Measurements from ENCODE around the gene SYPL1. TPM values are rescaled to one million over a fixed set of nuclear protein-coding genes. Genes with fewer than 3 reads are reported as not detected.

SYPL1 gene
- total RNA-seq, 1 experiment from 2014 or later = 30.7 TPM

DNA sequence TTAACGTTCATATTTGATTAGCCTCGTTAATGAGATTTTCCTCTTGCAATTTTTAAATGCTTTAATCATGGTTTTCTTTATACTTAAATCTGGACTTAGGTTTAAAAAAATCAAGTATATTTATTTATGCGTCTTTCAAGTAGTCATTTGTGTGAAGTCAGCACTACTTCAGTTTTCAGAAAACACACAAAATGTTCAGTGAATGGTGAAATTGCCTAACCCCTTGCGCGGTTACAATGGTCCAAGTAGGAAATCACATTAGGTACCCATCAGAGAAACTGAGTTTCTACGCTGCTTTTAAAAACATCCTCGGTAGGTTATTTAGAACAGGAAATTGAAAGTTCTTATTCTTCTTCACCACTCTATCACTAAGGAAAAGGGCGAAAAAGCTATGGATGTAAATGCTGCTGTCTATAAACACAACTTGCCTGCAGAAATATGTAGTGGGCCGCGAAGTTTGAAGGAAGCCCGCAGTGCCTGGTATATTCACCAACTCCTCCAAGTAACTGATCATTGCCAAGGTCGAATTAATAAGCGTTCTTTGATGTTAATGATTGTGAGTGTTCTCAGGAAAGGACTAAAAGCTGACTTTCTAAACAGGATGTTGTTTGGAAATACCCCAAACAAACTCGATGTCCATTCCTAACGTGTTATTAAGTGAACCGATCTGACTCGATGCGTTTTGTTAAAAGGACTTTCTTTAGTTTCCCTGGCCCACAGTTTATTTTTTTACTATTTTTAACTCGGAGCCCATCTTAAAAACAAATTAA is 1.0 kb downstream of the SYPL1 start:
- Histone ChIP-seq H3K36me3 (replicated peaks; ENCODE audit: control insufficient read depth, insufficient read depth, low read length) (no peaks in the 10 kb centered on the region), H3K27me3 (ENCODE audit: control insufficient read depth, insufficient read depth, low read length) (no peaks in the 10 kb centered on the region), H3K4me3 (ENCODE audit: insufficient read depth, low read depth, low read length) (peak overlapping the region; percentile 83)
- DNase-seq = no peak

DNA sequence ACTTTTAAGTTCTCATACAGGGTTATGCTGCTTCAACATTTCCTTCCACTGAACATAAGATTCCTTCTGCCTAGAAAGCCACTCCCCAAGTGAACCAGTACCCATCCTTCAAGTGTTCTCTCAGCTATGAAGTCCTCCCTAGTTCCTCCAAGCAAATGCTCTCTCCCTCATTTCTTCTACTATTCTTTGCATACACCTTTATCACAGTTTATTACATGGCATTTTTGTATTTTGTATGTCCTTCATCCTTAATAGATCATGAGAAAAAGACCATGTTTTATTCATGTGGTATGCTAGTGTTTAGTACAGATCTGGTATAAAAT is 1.9 kb downstream of the SYPL1 start:
- Histone ChIP-seq H3K27me3 (ENCODE audit: control insufficient read depth, insufficient read depth, low read length) (no peaks in the 10 kb centered on the region), H3K36me3 (replicated peaks; ENCODE audit: control insufficient read depth, insufficient read depth, low read length) (no peaks in the 10 kb centered on the region), H3K4me3 (ENCODE audit: insufficient read depth, low read depth, low read length) (no peak overlapping the region)
- no peak for DNase-seq

DNA sequence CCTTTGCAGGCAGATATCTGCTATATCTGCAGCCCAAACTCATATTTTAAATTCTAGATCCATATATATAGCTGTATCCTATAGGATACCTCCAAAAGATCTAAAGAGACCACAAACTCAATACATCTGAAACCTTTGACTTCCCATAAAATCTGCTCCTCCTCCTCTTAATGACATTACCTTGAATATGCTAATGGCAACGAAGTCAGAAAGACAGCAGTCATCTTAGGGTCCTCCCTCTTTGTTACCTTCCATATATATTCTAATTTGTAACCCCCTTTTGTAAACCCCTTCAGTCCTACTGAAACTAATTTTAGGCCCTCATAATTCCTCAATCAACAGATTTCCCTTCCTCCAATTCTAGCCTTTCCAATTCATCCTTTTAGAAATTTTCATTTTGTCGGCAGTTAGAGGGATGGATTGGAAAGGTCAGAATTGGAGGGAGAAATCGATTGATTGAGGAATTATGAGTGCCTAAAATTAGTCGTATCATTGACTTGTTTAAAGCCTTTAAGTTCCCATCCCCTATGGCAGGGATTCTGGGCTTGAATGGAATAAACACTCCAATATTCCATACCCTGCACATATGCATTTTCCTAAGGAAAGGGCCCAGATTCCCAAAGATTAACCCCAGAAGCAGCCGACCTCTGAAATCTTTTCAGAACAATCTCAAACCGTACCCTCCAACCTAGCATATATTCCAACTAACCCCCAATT is 2.4 kb downstream of the SYPL1 start:
- peak; percentile 35 for DNase-seq
- no peaks in the 10 kb centered on the region for H3K36me3 ChIP-seq (replicated peaks; ENCODE audit: control insufficient read depth, insufficient read depth, low read length)
- H3K4me3 ChIP-seq (ENCODE audit: insufficient read depth, low read depth, low read length) = no peak overlapping the region
- no peaks in the 10 kb centered on the region for H3K27me3 ChIP-seq (ENCODE audit: control insufficient read depth, insufficient read depth, low read length)

DNA sequence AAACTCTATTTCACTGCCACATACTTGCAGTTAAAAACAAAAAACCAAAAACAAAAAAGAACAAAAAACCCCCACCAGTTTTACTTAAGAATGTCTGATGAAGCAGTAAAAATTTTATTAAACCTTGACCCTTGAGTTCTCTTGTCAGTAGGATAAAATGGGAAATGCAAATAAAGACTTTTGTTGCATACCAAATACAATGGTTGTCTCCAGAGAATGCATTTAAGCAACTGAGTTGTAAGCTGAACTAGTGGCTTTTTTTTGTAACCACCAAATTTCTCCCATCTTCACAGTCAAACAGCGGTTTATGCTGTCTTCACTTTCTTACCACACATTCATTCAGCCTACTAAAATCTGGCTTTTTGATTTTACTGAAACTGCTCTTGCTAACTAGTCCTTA is 3.1 kb downstream of the SYPL1 start:
- H3K4me3 ChIP-seq (ENCODE audit: insufficient read depth, low read depth, low read length) = no peak overlapping the region
- H3K27me3 ChIP-seq (ENCODE audit: control insufficient read depth, insufficient read depth, low read length) = no peaks in the 10 kb centered on the region
- no peak for DNase-seq
- H3K36me3 ChIP-seq (replicated peaks; ENCODE audit: control insufficient read depth, insufficient read depth, low read length) = no peaks in the 10 kb centered on the region

DNA sequence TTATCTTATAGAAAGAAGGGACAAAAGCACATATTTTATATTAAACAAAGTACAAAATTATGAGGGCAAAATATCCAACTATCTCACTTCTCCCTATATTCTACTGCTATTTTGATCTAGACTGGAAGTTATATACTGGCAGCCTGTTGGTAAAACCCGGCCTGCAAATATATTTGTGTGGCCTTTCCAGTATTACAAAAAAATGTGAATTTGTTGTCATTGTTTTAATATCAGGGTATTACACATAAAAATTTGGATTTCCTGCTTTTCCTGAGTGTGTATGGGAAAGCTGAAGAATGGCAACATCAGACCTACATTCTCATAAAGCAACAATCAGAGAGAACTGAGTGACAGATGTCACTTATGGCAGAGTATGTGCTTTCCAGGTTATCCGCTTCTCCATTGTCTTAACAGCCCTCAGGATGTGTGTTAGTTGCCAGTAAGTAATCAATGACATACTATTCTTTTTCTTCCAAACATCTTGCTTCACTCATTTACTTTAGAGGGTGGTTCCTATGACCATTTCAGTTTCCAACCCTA is 7.3 kb downstream of the SYPL1 start:
- Histone ChIP-seq H3K27me3 (ENCODE audit: control insufficient read depth, insufficient read depth, low read length) (no peaks in the 10 kb centered on the region), H3K36me3 (replicated peaks; ENCODE audit: control insufficient read depth, insufficient read depth, low read length) (no peaks in the 10 kb centered on the region; the same call in 1 of the 2 replicates), H3K4me3 (ENCODE audit: insufficient read depth, low read depth, low read length) (no peak overlapping the region)
- no peak for DNase-seq

DNA sequence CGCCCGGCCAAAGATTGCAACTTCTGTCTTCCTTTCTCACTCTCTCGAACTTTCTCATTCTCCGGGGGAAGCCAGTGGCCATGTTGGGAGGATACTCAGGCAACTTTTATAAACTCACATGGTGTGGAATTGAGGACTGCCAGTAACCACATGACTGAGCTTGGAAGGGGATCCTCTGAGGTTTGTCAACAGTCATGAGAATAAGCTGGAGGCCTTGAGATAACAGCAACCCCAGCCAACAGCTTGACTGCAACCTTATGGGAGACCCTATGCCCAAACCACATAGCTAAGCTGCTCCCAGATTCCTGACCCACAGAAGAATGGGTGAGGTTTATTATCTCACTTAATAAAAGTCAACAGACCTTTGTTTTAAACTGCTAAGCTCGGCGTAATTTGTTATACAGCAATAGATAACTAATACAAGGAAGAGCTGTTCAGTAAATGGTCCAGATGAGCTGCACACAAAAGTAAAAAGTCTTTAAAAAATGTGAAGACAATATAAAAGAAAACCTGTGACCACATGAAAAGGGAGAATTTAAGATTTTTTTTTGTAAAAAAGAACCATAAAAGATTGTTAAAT is 9.6 kb downstream of the SYPL1 start:
- Histone ChIP-seq H3K36me3 (replicated peaks; ENCODE audit: control insufficient read depth, insufficient read depth, low read length) (no peaks in the 10 kb centered on the region; the same call in 1 of the 2 replicates), H3K27me3 (ENCODE audit: control insufficient read depth, insufficient read depth, low read length) (no peaks in the 10 kb centered on the region), H3K4me3 (ENCODE audit: insufficient read depth, low read depth, low read length) (no peak overlapping the region)
- no peak for DNase-seq

DNA sequence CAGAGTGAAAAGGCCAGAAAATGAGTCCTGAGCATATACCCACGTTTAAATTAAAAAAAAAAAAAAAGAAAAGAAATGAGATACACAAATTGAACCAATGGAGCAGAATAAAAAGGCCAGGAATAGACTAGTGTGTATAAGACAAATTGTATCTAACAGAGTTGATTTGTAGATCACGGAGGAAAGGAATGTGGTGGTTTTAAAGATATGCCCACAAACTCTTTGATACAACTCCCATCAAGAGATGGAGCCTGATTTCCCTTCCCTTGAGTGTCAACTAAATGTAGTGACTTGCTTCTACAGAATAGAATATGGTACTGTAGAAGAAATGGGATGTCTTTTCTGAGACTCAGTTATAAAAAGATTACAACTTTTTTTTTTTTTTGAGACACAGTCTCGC is 10.4 kb downstream of the SYPL1 start:
- no peaks in the 10 kb centered on the region; the same call in 1 of the 2 replicates for H3K36me3 ChIP-seq (replicated peaks; ENCODE audit: control insufficient read depth, insufficient read depth, low read length)
- H3K4me3 ChIP-seq (ENCODE audit: insufficient read depth, low read depth, low read length) = no peak overlapping the region
- no peak for DNase-seq
- no peaks in the 10 kb centered on the region for H3K27me3 ChIP-seq (ENCODE audit: control insufficient read depth, insufficient read depth, low read length)

DNA sequence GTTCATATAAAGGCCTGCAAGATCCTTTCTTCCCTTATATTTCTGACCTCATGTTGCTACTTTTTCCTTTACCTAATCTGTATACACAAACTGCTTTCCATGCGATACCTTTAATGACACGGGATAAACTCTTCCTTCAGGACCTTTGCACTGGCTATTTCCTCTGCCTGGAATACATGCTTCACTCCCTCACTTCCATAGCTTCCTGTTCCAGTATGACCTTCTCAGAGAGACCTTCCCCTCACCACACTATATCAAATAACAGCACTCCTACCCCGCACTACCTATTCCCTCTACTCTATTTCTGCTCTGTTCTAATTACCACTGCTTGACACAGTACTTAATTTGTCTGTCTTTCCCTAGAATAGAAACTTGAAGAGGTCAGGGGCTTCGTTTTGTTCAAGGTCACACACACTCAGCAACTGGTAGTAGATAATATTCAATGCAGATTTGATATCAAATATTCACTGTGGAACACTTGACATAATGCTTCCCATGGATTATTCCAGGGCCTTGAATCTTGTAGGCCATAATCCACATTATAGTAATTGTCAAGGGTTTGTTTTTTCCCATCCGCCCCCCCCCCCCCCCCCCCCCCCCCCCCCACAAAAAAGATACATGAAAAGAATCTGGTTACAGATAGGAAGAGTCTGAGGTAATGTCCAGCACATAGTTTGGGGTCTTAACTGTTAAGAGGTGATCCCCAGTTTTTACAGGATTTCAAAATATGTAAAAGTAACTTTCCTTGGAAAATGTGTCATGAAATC is 11.1 kb downstream of the SYPL1 start:
- DNase-seq = no peak
- no peak overlapping the region for H3K4me3 ChIP-seq (ENCODE audit: insufficient read depth, low read depth, low read length)
- H3K36me3 ChIP-seq (replicated peaks; ENCODE audit: control insufficient read depth, insufficient read depth, low read length) = no peaks in the 10 kb centered on the region; the same call in 1 of the 2 replicates
- H3K27me3 ChIP-seq (ENCODE audit: control insufficient read depth, insufficient read depth, low read length) = no peaks in the 10 kb centered on the region

DNA sequence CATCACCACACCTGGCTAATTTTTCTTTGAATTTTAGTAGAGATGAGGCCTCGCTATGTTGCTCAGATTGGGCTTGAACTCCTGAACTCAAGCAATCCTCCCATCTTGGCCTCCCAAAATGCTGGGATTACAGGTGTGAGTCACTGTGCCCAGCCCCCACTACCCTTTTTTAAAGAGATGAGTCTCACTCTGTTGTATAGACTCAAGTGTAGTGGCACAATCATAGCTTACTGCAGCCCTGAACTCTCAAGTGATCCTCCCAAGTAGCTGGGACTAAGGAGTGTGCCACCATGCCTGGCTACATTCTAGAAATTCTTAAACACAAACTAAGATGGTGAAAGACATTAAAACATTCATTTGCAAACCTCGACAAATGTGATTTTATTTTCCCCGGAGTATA is 12.6 kb downstream of the SYPL1 start:
- H3K27me3 ChIP-seq (ENCODE audit: control insufficient read depth, insufficient read depth, low read length) = no peaks in the 10 kb centered on the region
- no peak for DNase-seq
- H3K4me3 ChIP-seq (ENCODE audit: insufficient read depth, low read depth, low read length) = no peak overlapping the region
- H3K36me3 ChIP-seq (replicated peaks; ENCODE audit: control insufficient read depth, insufficient read depth, low read length) = no peaks in the 10 kb centered on the region; the same call in 1 of the 2 replicates

DNA sequence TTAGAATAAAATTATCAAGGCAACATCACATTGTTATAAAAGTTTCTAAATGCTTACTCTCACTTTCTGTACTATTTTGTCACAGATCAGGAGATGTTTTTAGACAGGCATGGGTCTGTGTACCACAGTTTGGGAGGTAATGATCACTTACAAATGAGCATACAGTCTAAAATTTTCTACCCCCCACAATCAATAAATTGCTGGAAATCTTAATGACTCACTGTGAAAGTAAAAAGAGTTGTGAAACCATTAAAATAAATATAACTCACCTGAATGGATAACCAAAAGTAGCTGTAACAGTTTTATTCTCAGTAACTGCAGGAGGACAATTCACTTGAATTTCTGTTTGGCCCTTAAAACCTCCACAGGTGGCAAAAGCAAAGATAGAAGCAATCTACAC is 13.2 kb downstream of the SYPL1 start:
- DNase-seq = no peak
- H3K4me3 ChIP-seq (ENCODE audit: insufficient read depth, low read depth, low read length) = no peak overlapping the region
- H3K27me3 ChIP-seq (ENCODE audit: control insufficient read depth, insufficient read depth, low read length) = no peaks in the 10 kb centered on the region
- H3K36me3 ChIP-seq (replicated peaks; ENCODE audit: control insufficient read depth, insufficient read depth, low read length) = no peaks in the 10 kb centered on the region; the same call in 1 of the 2 replicates

DNA sequence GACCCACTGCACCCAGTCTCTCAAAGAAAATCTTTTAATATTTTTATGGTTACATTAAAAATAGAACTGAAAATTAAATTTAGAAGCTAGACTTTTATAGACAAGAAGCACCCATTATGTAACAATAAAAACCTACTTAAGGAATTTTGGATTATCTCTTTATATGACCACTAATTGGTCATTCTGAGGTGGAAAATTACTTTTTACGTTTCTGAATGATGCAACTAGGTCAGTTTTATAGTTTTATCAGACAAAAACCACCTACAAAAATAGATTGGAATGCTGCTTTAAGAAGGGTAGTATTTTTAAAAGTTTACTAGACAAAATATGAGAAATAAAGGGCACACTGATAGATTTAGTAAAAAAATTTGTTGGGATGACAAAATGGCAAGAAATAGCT is 16.5 kb downstream of the SYPL1 start:
- no peak for DNase-seq
- Histone ChIP-seq H3K4me3 (ENCODE audit: insufficient read depth, low read depth, low read length) (no peak overlapping the region), H3K27me3 (ENCODE audit: control insufficient read depth, insufficient read depth, low read length) (no peaks in the 10 kb centered on the region), H3K36me3 (replicated peaks; ENCODE audit: control insufficient read depth, insufficient read depth, low read length) (peaks cover 1% of the 10 kb centered on the region; the same call in 1 of the 2 replicates)

DNA sequence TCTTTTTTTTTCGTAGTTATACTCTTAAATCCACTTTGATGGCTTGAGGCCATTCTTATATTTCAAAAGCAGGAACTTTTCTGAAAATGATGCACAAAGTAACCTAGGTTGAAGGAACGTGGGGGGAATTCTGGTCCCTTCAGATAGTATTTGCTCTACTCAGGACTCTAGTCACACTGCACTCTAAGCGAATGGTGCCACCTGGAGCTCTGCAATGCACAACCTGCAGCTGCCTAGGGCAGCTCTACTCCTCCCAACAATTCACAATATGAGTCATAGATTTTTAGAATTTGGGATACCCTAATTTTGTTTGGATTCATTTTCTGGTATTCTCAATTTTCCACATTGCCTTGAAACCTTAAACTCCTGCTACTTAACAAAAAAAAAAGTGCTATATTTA is 17.3 kb downstream of the SYPL1 start:
- Histone ChIP-seq H3K36me3 (replicated peaks; ENCODE audit: control insufficient read depth, insufficient read depth, low read length) (peaks cover 5% of the 10 kb centered on the region), H3K27me3 (ENCODE audit: control insufficient read depth, insufficient read depth, low read length) (no peaks in the 10 kb centered on the region), H3K4me3 (ENCODE audit: insufficient read depth, low read depth, low read length) (no peak overlapping the region)
- no peak for DNase-seq

DNA sequence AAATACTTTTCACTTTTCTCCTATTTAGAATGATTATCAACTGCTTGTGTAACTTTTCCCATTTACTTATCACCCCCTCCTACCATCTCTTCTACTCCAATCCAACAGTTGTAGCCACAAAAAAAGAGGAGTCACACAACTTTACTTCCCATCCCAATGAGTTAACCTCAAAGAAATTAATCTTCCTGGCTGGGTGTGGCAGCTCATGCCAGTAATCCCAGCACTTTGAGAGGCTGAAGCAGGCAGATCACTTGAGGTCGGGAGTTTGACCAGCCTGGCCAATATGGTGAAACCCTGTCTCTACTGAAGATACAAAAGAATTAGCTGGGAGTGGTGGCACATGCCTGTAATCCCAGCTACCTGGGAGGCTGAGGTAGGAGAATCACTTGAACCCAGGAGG is 19.9 kb downstream of the SYPL1 start:
- H3K27me3 ChIP-seq (ENCODE audit: control insufficient read depth, insufficient read depth, low read length) = no peaks in the 10 kb centered on the region
- H3K36me3 ChIP-seq (replicated peaks; ENCODE audit: control insufficient read depth, insufficient read depth, low read length) = peaks cover 5% of the 10 kb centered on the region
- DNase-seq = no peak
- no peak overlapping the region for H3K4me3 ChIP-seq (ENCODE audit: insufficient read depth, low read depth, low read length)

DNA sequence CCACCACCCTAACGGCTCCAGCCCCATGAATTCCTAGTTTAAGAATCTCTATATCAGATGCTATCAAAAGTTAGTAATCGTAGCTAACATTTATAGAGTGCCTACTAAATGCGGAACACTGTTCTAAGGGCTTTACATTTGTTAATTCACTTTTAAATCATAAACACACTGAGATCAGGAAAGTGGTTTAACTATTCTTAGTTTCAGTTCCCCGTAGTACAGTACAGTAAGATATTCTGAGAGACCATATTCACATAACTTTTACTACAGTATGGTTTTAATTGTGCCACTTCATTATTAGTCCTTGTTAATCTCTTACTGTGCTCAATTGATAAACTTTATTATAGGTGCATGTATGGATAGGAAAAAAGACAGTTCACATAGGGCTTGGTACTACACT is 22.5 kb downstream of the SYPL1 start:
- no peak overlapping the region for H3K4me3 ChIP-seq (ENCODE audit: insufficient read depth, low read depth, low read length)

More for the DNA sequence above, 22.5 kb downstream of the SYPL1 start:
- no peaks in the 10 kb centered on the region for H3K27me3 ChIP-seq (ENCODE audit: control insufficient read depth, insufficient read depth, low read length)
- no peak for DNase-seq
- H3K36me3 ChIP-seq (replicated peaks; ENCODE audit: control insufficient read depth, insufficient read depth, low read length) = peaks cover 5% of the 10 kb centered on the region
